Epithelial cell of esophagus (primary cell): Measurements from ENCODE around the gene PCDHGB4.
A peak's percentile ranks its signal among the peaks of the same experiment; 100 is the strongest.
"Not testable (repeated sequence)": the region's sequence is repeated elsewhere in the genome, so short reads cannot be mapped to it uniquely, and the experiment has no call there.

ENCODE experiments used
- DNase-seq: peaks from one replicate; pipeline ENCODE4 v3.0.0; 2010; ENCODE audit warnings: low read depth
- H3K4me3 ChIP-seq: 2 replicates; pipeline ENCODE4 v1.5.1; 2011; ENCODE audit warnings: mild to moderate bottlenecking, low read length, control low read depth
- CTCF ChIP-seq: IDR thresholded peaks from 2 replicates; pipeline ENCODE4 v1.5.1; 2011; ENCODE audit warnings: low read depth, mild to moderate bottlenecking, low read length, control low read depth, inconsistent platforms; ENCODE audit not compliant: insufficient read depth; ENCODE audit errors: missing control alignments

PCDHGB4 gene

DNA sequence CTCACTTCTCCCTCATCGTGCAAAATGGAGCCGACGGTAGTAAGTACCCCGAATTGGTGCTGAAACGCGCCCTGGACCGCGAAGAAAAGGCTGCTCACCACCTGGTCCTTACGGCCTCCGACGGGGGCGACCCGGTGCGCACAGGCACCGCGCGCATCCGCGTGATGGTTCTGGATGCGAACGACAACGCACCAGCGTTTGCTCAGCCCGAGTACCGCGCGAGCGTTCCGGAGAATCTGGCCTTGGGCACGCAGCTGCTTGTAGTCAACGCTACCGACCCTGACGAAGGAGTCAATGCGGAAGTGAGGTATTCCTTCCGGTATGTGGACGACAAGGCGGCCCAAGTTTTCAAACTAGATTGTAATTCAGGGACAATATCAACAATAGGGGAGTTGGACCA lies 43.8 kb downstream of the PCDHGB4 start:
- no peak for DNase-seq
- peak overlapping the region; percentile 37 for H3K4me3 ChIP-seq
- TF ChIP-seq CTCF, result no peak

GRCh38 chr5:141432308-141432707 lies 44.8 kb downstream of the PCDHGB4 start:
- not testable (repeated sequence) for DNase-seq, H3K4me3 ChIP-seq

DNA sequence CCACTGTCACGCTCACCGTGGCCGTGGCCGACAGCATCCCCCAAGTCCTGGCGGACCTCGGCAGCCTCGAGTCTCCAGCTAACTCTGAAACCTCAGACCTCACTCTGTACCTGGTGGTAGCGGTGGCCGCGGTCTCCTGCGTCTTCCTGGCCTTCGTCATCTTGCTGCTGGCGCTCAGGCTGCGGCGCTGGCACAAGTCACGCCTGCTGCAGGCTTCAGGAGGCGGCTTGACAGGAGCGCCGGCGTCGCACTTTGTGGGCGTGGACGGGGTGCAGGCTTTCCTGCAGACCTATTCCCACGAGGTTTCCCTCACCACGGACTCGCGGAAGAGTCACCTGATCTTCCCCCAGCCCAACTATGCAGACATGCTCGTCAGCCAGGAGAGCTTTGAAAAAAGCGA lies 45.2 kb downstream of the PCDHGB4 start:
- DNase-seq, H3K4me3 ChIP-seq: not testable (repeated sequence)

- no peak for TF ChIP-seq CTCF
- no peak for DNase-seq
- no peak overlapping the region for H3K4me3 ChIP-seq
These were observed 46.5 kb downstream of the PCDHGB4 start for GRCh38 chr5:141434006-141434405.

GRCh38 chr5:141437221-141437620 lies 49.7 kb downstream of the PCDHGB4 start:
- TF ChIP-seq CTCF, result no peak

GRCh38 chr5:141439411-141440141 lies 52.1 kb downstream of the PCDHGB4 start:
- no peak for DNase-seq
- no peak for TF ChIP-seq CTCF
- H3K4me3 ChIP-seq, result no peak overlapping the region

More at GRCh38 chr5:141437221-141437620, 49.7 kb downstream of the PCDHGB4 start:
- DNase-seq, result no peak
- no peak overlapping the region for H3K4me3 ChIP-seq
